Coronary artery (tissue), 2 donors: ENCODE results near the gene HEPHL1.
"Not testable (repeated sequence)": the region's sequence is repeated elsewhere in the genome, so short reads cannot be mapped to it uniquely, and the experiment has no call there.

Experiments
- DNase-seq: peaks from one replicate; pipeline ENCODE4 v3.0.0-alpha.2; 2017; ENCODE audit warnings: low spot score
- H3K27ac ChIP-seq, 2 donors: fragments of 200-600 bp; sonication (generic); one replicate each; pipeline ENCODE4 v1.5.1; 2016 to 2019
- H3K4me3 ChIP-seq: fragments of 200-600 bp; sonication (generic); 2 replicates; pipeline ENCODE4 v1.5.1; 2016; ENCODE audit warnings: mild to moderate bottlenecking, moderate library complexity
- CTCF ChIP-seq: fragments of 200-600 bp; sonication (generic); IDR thresholded peaks from one replicate; pipeline ENCODE4 v1.5.1; 2019; ENCODE audit warnings: antibody characterized with exemption

The HEPHL1 gene

GRCh38 chr11:94020777-94021481 lies at the start of gene HEPHL1:
TSS of gene HEPHL1 (plus strand) at chr11:94021354. CDS start at chr11:94021369, 15 bp downstream.
- DNase-seq: no peak
- H3K27ac ChIP-seq: no peak within 1 kb of the TSS
- H3K4me3 ChIP-seq: no peak within 1 kb of the TSS
- TF ChIP-seq CTCF: no peak

GRCh38 chr11:93972790-93973189 lies 48.4 kb upstream of the HEPHL1 start:
- DNase-seq: no peak
- no peak for TF ChIP-seq CTCF
- no peak overlapping the region for H3K27ac ChIP-seq
- H3K4me3 ChIP-seq: no peak overlapping the region

- not testable (repeated sequence) for H3K27ac ChIP-seq, H3K4me3 ChIP-seq, DNase-seq
Observed at GRCh38 chr11:93973322-93974051, 47.7 kb upstream of the HEPHL1 start.

- Histone ChIP-seq H3K4me3 (no peak overlapping the region), H3K27ac (no peak overlapping the region)
- no peak for TF ChIP-seq CTCF
- DNase-seq: no peak
Observed at GRCh38 chr11:93974759-93975158, 46.4 kb upstream of the HEPHL1 start.

- not testable (repeated sequence) for H3K27ac ChIP-seq, H3K4me3 ChIP-seq, DNase-seq
Observed at GRCh38 chr11:93976577-93977254, 44.4 kb upstream of the HEPHL1 start.

- DNase-seq: no peak
- H3K27ac ChIP-seq: no peak overlapping the region
- no peak overlapping the region for H3K4me3 ChIP-seq
- no peak for TF ChIP-seq CTCF
Observed at GRCh38 chr11:93983542-93984195, 37.5 kb upstream of the HEPHL1 start.

GRCh38 chr11:93984196-93984567 lies 37.0 kb upstream of the HEPHL1 start:
- TF ChIP-seq CTCF: no peak
- Histone ChIP-seq H3K27ac (no peak overlapping the region), H3K4me3 (no peak overlapping the region)
- DNase-seq: no peak
